Smooth muscle cell (in vitro differentiated cells): ENCODE data around the gene BCL7C. TPM values are rescaled to one million over a fixed set of nuclear protein-coding genes. Genes with fewer than 3 reads are reported as not detected.

Experiments used
- DNase-seq: peaks from one replicate; lab custom pipeline; 2025; ENCODE audit not compliant: unreplicated experiment; lab: John Stamatoyannopoulos, UW
- H2AFZ ChIP-seq: fragments of 200-600 bp; sonication (generic); 2 replicates; pipeline ENCODE4 v1.6.0; 2016; ENCODE audit warnings: antibody characterized with exemption, low read depth, mild to moderate bottlenecking
- H3F3A ChIP-seq: fragments of 200-600 bp; sonication (generic); 2 replicates; pipeline ENCODE4 v1.6.0; 2017; ENCODE audit warnings: antibody characterized with exemption, low read depth
- H3K27ac ChIP-seq: fragments of 200-600 bp; sonication (generic); 2 replicates; pipeline ENCODE4 v1.5.1; 2016; ENCODE audit warnings: low read depth, mild to moderate bottlenecking
- H3K27me3 ChIP-seq: fragments of 200-600 bp; sonication (generic); 2 replicates; pipeline ENCODE4 v1.6.1; 2016; ENCODE audit warnings: low read depth, mild to moderate bottlenecking
- H3K36me3 ChIP-seq: fragments of 200-600 bp; sonication (generic); 2 replicates; pipeline ENCODE4 v1.5.1; 2016; ENCODE audit warnings: low read depth
- H3K4me1 ChIP-seq: fragments of 200-600 bp; sonication (generic); 2 replicates; pipeline ENCODE4 v1.5.1; 2016; ENCODE audit warnings: low read depth
- H3K4me2 ChIP-seq: fragments of 200-600 bp; sonication (generic); 2 replicates; pipeline ENCODE4 v1.6.0; 2016; ENCODE audit warnings: mild to moderate bottlenecking
- H3K4me3 ChIP-seq: fragments of 200-600 bp; sonication (generic); 2 replicates; pipeline ENCODE4 v1.5.1; 2016; ENCODE audit warnings: mild to moderate bottlenecking
- H3K79me2 ChIP-seq: fragments of 200-600 bp; sonication (generic); 2 replicates; pipeline ENCODE4 v1.6.0; 2016; ENCODE audit warnings: low read depth, mild to moderate bottlenecking
- H3K9ac ChIP-seq: fragments of 200-600 bp; sonication (generic); 2 replicates; pipeline ENCODE4 v1.6.0; 2016; ENCODE audit warnings: low read depth
- H3K9me3 ChIP-seq: fragments of 200-600 bp; sonication (generic); replicated peaks from 2 replicates; pipeline ENCODE4 v1.5.1; 2016; ENCODE audit warnings: low read depth
- H4K20me1 ChIP-seq: fragments of 200-600 bp; sonication (generic); 2 replicates; pipeline ENCODE4 v1.6.0; 2016; ENCODE audit warnings: low read depth
- WGBS: methylation state at CpG from one replicate; pipeline ENCODE4 v1.1.7; 2016; ENCODE audit warnings: low lambda C conversion rate; 5-methylcytosine and 5-hydroxymethylcytosine counted together
- polyA plus RNA-seq: library from polyadenylated mRNA; unstranded; fragments of >200 nt; fragmentation: Nextera tagmentation; extraction: Ambion mirVana; gene quantifications from 2 replicates; pipeline ENCODE4 v1.2.1, GENCODE V29; 2016
- total RNA-seq: library from RNA; depleted of rRNA; stranded (reverse); fragments of >200 nt; gene quantifications from 2 replicates; pipeline ENCODE4 v1.2.3, GENCODE V29; 2014
- TF ChIP-seq, protein P1 (sequence below): fragments of 200-600 bp; sonication (generic); IDR thresholded peaks from 2 replicates; pipeline ENCODE4 v1.5.1; 2017; ENCODE audit warnings: borderline replicate concordance, mild to moderate bottlenecking, antibody characterized with exemption; ENCODE audit not compliant: insufficient read depth, poor library complexity, severe bottlenecking

Gene BCL7C
- total and polyA plus RNA-seq, 2 experiments from 2014 or later = 34.2 to 76.1 TPM

DNA sequence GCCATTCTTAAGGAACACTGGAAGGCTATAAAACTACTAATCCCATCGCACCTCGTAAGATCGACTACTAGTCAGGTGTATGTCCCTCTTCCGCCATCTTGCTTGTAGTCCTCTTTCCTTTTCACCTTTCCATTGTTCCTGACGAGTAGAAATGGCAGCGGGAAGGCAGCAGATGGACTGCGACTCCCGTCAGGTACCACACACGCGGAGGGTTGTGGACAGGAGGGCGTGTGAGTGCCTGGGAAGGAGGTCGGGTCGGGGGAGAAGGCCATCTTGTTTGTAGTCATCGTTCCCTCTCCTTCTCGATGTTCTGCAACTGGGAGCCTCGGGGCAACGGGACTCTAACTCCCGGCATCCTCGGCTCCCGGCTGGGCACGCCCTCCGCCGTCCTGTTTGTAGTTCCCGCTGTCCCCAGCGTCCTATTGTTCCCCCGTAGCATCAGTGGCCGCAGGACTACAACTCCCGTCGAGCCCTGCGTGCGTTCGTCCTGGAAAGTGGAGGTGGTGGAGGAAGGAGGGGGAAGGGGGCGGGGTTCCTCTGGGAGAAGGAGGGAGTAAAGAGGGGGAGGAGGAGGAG lies 29.2 kb upstream of the BCL7C start:
- Histone ChIP-seq H3K4me1 (peaks cover 10% of the 10 kb centered on the region), H3K36me3 (no peaks in the 10 kb centered on the region), H3K27ac (peak overlapping the region; percentile 94), H3K79me2 (peaks cover 3% of the 10 kb centered on the region), H3K27me3 (no peaks in the 10 kb centered on the region), H2AFZ (peak overlapping the region; percentile 93), H3F3A (no peaks in the 10 kb centered on the region), H3K9me3 (no peaks in the 10 kb centered on the region), H3K9ac (peak overlapping the region; percentile 93), H3K4me2 (peak overlapping the region; percentile 93), H3K4me3 (peak overlapping the region; percentile 89), H4K20me1 (peaks cover 12% of the 10 kb centered on the region)
- WGBS = under 1% methylated on average over 32 of the region's 33 CpGs
- peak; percentile 94 for DNase-seq
- TF ChIP-seq, protein P1, sequence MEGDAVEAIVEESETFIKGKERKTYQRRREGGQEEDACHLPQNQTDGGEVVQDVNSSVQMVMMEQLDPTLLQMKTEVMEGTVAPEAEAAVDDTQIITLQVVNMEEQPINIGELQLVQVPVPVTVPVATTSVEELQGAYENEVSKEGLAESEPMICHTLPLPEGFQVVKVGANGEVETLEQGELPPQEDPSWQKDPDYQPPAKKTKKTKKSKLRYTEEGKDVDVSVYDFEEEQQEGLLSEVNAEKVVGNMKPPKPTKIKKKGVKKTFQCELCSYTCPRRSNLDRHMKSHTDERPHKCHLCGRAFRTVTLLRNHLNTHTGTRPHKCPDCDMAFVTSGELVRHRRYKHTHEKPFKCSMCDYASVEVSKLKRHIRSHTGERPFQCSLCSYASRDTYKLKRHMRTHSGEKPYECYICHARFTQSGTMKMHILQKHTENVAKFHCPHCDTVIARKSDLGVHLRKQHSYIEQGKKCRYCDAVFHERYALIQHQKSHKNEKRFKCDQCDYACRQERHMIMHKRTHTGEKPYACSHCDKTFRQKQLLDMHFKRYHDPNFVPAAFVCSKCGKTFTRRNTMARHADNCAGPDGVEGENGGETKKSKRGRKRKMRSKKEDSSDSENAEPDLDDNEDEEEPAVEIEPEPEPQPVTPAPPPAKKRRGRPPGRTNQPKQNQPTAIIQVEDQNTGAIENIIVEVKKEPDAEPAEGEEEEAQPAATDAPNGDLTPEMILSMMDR = no peak

DNA sequence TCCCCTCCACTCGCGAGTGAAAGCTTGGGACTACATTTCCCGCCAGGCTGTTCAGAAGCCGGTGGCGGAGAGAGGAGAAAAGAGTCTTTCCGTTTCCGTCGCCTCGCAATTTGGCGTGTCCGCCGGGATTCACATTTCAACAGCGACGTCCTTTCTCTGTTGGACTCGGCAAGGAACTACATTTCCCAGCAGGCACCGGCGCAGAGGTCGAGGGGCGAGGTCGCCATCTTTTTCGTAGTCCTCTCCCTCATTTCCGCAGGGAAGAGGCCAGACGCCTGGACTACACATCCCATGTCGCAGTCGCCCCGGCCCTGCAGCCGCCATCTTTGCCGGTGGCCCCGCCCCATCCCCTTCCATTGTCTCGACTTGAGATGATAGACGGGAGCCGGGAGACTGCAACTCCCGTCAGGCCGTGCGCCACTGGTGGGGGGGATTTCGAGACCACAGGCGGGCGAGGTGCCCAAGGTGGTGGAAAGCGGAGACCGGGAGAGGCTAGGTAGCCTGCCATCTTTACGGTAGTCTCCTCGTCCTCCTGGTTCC lies 28.6 kb upstream of the BCL7C start:
- Histone ChIP-seq H3K36me3 (no peaks in the 10 kb centered on the region), H3K27me3 (no peaks in the 10 kb centered on the region), H3K4me2 (peak overlapping the region; percentile 86), H4K20me1 (peaks cover 12% of the 10 kb centered on the region), H3K9me3 (no peaks in the 10 kb centered on the region), H3K4me3 (peak overlapping the region; percentile 89), H3K27ac (peak overlapping the region; percentile 94), H3K79me2 (peaks cover 3% of the 10 kb centered on the region), H2AFZ (peak overlapping the region; percentile 93), H3K9ac (peak overlapping the region; percentile 93), H3F3A (no peaks in the 10 kb centered on the region), H3K4me1 (peaks cover 10% of the 10 kb centered on the region)
- peak; percentile 98 for DNase-seq
- TF ChIP-seq, protein P1 = no peak
- under 1% methylated on average over 42 of the region's 42 CpGs for WGBS

DNA sequence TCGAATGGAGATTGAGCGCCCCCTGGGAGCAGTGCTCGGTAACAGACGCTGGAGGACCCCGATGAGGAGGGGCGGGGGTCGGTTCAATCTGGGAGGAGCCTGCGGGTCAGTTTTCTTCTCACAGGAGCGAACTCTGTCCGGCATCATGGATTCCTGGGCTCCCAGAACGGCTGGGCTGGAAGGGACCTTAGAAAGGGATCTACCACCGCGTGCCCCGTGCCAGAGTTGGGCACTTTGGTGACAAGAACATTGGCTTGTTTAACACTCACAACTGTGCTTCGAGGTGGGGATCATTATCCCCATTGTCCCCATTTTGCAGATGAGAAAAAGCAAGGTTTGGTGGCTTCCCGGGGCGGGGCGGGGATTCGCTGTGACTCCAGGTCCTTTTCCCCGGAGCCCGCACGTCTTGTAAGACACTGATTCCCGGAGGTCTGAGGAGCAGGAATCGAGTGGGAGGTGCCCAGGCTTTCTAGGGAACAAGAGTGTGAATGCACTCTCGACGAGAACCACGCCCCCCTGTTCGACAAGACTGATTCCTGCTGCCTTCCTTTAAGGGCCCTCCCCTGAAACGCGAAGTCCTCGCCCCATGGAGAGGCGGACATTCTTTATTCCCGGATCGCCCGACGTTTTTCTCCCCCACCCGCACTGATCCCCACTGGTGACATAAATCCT lies 28.0 kb upstream of the BCL7C start:
- no peaks in the 10 kb centered on the region for H3K36me3 ChIP-seq
- H3K4me1 ChIP-seq = peaks cover 10% of the 10 kb centered on the region
- H3K4me3 ChIP-seq = peak overlapping the region; percentile 62
- peaks cover 12% of the 10 kb centered on the region for H4K20me1 ChIP-seq
- H3K4me2 ChIP-seq = peak overlapping the region; percentile 86
- H3K27me3 ChIP-seq = no peaks in the 10 kb centered on the region
- H3F3A ChIP-seq = no peaks in the 10 kb centered on the region
- TF ChIP-seq, protein P1 = peak; percentile 82
- H3K79me2 ChIP-seq = peaks cover 3% of the 10 kb centered on the region
- H3K9me3 ChIP-seq = no peaks in the 10 kb centered on the region
- 1% methylated on average over 36 of the region's 37 CpGs for WGBS
- peak overlapping the region; percentile 38 for H3K9ac ChIP-seq
- peak overlapping the region; percentile 50 for H2AFZ ChIP-seq
- peak; percentile 94 for DNase-seq
- peak overlapping the region; percentile 83 for H3K27ac ChIP-seq
